Endometrium (tissue), 2 donors: ENCODE measurements around the gene SLC25A45.
"Not testable (repeated sequence)": the region's sequence is repeated elsewhere in the genome, so short reads cannot be mapped to it uniquely, and the experiment has no call there.

Experiments
- FAIRE-seq: peaks from 2 replicates; lab custom pipeline; 2012; peaks lifted over from hg19 to GRCh38; lab: Jason Lieb, UNC
- donor health status: control.
- donor health status: control.

SLC25A45 gene

GRCh38 chr11:65421794-65422632 lies 39.6 kb upstream of the SLC25A45 start:
- no peak for FAIRE-seq

DNA sequence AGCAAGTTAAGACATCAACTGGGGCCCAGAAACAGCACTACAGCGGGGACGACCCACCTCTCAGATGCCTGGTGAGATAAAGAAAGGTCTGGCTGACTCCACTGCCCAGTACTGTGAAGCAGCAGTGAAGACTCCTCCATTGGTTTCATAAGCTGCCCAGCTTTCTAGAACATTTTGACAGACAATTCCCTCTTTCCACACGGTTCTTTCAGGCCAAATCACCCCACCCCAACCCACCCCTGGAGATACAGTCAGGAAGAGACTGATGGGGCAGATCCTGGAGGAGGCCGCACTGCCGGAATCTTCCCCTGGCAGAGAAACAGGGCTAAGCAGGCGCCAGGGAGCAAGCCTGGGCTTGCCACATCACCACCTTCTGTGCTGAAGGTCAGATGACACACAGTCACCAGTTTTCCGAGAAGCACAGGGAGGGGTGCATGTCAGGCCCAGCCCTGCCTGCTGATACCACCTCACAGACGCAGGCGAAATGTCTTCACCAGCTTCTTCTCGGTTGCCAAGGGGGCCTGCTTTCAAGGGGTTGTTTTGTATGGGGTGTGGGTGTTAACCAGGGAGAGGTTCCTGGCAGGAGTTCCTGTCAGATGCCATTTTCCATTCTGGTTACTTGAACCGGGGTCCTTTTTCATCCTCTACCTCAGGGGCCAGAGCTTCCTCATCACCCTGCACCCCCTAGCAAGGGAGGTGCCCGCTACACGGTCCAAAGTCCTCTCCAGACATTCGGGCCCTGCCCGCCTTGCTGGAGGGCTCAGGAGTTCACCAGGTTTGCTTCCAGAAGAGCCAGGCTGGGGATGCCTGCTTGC lies 38.7 kb upstream of the SLC25A45 start:
- no peak for FAIRE-seq

DNA sequence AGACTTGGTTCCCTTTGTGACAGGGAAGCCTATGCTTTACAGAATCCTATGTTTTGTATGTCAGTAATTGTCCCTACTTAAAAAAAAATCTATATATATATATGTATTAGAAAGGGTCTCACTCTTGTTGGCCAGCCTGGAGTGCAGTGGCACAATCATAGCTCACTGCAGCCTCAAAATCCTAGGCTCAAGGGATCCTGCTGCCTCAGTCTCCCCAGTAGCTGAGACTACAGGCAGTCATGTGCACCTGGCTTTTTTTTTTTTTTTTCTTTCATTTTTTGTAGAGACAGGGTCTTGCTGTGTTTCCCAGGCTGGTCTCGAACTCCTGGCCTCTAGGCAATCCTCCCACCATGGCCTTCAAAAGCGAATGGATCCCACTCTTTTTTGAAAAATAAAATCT lies 38.1 kb upstream of the SLC25A45 start:
- no peak for FAIRE-seq

DNA sequence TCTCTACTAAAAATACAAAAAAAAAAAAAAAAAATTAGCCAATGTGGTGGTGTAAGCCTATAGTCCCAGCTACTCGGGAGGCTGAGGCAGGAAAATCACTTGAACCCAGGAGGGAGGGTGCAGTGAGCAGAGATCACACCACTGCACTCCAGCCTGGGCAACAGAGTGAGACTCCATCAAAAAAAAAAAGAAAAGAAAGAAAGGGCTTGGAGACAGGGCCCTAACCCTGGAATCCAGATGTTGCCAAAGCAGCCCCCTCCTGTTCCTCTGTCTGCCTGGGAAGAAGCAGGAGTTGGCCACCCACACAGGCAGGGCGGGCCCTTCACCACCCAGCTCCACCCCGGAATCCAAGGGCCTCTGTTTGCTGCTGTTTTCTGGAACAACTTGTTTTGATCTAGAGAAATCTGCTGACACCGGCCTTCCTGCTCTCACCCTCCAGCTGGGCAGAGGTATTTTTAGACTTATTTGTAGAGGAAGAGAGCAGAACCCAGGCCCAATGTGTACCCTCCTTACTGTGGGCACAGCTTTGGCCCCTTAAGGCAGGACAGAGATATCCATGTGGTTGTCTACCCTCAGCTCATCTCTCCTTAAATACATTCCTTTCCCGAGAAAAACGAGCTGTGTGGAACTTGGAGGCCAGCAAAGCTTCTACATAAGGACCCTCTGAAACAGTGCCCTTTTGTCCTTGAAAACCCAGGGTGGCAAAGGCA lies 37.5 kb upstream of the SLC25A45 start:
- peak; percentile 45 for FAIRE-seq

GRCh38 chr11:65419460-65419771 lies 37.0 kb upstream of the SLC25A45 start:
- FAIRE-seq, result no peak

DNA sequence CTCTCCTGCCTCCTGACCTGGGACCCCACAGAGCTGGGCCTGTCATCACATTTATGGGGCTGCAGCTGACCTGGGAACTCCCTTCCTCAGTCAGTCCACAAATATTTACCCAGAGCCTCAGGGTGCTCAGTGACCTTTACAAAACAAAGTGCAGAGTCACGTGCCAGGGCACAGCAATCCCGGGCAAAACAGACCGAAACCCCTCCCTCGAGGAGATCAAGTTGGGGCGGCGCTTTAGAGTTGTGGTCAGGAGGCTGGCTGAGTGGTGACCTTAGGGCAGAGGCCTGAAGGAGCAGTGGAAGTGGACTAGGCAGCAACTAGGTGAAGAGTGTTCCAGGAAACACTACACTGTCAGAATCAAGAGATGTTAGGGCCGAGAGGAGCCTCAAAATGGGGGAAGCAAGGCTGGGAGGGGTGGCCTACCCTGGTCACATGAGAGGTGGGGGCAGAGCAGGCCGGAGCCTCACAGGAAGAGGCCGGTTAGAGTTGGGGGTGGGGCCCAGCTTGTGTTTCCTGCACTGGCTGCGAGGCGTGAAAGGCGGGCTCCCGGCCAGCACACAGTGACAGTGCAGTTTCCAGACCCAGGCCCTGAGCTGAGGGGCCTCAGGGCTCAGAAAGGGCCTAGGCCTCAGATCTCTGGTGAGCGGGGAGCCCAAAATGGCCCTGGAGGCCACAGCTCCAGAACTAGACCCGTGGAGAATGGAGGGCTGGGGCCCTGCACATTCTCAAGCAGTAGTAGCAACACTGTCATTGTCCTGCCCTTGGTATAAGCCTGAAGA lies 36.4 kb upstream of the SLC25A45 start:
- peak; percentile 43 for FAIRE-seq

DNA sequence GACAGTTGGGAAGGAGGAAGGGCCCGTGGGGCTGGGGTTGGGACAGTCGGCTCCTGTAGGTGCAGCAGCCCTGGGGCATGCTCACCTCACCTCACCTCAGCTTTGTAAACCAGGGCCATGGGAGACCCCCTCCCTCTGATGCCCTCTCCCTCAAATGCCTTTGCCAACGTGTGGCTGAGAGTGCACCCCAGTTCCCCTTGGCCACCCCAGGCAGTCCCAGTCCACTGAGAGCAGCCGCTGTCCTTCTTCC lies 35.9 kb upstream of the SLC25A45 start:
- FAIRE-seq, result no peak

DNA sequence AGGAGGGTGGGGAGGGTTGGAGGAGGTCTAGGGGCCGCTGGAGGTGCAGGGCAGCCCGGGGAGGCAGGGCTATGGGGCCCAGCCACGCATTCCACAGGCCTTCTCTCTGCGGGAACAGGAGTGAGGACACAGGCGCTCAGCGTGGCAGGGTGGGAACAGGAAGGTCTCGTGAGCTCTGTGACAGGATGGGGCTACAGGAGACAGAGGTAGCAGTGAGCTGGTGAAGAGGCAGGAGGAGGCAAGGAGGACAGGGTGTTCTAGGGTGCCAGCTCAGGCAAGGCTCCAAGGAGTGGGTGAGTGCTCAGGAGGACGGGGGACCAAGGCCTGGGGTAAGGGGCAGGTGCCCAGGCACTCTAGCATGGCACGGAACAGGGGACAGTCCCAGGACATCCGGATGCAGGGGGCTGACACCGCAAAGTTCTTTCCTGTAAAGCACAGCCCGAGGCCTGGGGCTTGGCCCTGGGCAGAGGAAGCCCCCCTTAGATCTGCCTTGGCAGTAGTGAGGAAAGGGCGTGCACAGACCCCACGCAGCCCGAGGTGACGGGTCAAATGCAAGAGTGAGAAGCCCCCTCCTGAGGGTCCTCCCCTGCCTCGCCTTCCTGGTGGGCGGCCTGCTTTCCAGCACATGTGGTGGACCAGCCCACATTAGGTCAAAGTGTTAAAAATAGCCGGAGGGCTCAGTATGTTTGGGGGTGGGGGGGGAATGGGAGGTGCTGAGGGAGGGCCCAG lies 35.4 kb upstream of the SLC25A45 start:
- FAIRE-seq, result no peak

GRCh38 chr11:65416841-65417701 lies 34.6 kb upstream of the SLC25A45 start:
- no peak for FAIRE-seq

DNA sequence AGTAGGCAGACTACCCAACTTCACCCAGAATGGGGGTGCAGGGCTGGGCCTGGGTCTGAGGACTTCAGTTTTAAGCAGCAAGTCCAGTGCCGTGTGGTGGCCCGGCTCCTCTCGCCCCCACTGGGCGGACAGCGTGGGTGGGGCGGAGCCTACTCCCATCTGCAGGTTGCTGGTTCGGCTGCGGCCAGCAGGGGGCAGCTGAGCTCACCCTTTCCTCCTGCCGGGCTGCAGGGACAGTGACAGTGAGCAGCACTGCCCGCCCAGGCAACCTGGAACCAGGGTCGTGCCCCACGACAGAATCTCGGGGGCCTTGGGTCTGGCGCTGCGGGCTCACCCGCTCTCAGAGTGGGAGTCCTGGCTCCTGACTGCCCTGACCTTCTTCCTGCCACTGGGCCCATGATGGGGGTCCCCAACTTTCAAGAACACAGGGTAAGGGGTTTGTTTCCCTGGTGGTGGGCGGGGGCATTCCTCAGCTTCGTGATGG lies 33.9 kb upstream of the SLC25A45 start:
- no peak for FAIRE-seq

DNA sequence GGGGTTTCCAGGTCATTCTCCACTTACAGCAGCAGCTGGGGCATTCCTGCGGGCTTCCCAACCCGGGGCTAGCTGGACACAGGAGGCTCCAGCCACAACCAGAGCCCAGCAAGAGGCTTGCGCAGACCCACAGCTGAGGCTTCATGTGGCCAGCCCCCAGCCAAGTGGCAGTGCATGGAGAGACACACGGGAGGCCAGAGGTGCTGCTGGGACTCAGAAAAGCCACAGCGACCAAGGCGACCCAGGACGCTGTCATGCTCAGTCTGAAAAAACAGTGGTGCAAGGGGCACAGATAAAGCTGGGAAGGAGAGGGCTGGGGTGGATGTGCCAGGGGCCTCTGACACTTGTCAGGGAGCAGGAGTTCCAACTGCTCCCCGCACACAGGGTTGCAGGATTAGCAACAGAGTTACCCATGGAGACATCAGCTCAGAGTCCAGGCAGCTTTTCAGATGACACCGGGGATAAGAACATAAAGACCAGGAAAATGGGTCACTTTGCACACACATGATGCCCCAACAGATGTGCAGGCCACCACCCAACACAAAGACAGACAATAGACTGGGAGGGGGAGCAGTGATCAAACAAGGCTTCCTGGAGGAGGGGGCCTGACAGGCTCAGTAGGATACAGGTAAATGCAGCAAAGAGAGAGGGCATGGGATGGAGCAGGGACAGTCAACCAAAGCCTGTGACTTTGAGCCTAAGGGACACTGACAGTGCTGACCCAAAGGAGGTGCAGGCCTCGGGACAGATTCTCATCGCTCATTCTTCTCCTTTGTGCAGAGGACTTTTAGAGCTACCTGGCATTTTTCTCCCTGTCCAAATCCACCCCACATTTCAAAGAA lies 33.3 kb upstream of the SLC25A45 start:
- no peak for FAIRE-seq

GRCh38 chr11:65414776-65415498 lies 32.5 kb upstream of the SLC25A45 start:
- FAIRE-seq, result no peak

DNA sequence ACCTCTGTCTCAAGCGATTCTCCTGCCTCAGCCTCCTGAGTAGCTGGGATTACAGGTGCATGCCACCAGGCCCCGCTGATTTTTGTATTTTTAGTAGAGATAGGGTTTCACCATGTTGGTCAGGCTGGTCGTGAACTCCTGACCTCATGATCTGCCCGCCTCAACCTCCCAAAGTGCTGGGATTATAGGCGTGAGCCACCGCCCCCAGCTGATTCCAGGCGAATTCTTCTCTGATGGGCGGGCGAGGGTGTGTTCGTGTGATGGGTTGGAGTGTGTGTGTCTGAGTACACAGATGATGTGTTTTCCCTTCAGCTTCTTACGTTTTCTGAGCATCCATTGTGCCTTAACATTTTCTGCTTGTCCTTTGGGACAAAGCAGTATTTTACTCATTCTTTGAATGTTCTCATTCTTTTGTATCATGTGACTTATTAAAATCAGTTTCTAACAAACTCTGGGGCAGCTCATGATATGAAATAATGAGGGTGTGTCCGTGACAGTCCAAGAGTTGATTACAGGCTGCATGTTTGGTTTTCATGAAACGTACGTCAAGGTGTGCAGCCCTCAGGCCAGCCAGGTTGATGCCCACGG lies 30.7 kb upstream of the SLC25A45 start:
- not testable (repeated sequence) for FAIRE-seq

DNA sequence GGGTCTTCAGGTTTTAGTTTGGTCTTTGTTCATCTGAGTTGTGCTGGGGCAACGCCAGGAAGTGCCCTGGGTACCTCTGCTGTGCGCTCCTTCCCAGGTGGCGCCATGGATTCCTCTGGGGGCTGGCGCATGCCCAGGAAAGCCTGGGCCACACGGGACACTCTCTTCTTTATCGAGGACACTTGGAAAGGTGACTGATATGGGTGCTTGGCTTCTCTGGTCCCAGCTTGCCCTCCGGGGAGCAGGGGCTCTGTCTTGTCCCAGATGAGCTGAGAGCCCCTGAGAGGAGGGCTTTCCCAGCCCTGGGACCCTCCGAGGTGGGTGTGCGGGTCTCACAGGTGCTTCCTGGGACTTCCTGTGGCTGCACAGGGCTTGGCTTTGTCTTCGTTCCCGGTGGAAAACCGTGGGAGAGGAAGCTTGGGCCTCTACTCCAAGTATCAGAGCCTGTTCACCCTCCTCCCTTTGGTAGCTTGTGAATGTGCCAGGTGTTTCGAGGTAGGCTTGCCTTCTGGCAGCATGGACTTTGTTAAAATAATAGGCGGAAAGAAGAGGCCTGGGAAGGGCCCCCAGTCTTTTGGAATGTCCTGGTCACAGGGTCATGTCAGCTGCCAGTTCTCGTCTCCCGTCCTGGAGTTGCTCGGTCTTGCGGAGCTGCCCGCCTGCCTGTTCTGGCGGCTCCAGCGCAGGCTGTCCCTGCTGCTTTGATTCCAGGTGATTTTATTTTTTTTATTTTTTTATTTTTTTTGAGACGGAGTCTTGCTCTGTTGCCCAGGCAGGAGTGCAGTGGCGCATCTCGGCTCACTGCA lies 30.0 kb upstream of the SLC25A45 start:
- no peak for FAIRE-seq

DNA sequence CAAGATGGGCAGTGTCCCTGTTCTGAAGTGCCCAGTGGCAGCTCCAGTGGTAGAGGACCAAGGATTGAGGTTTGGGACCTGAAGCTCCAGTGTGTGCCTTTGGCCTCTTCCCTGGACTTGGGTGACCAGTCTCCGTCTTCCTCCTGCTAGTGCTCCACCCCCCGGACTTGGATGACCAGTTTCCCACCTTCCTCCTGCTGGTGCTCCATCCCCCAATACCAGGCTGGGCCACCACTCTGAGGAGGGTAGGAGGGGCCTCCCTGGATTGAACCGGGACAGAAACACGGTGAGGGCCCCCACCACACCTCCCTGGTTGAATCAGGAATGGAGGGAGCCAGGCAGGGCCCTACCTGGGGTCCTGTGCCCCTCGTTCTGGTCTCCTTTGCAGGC lies 29.2 kb upstream of the SLC25A45 start:
- no peak for FAIRE-seq

DNA sequence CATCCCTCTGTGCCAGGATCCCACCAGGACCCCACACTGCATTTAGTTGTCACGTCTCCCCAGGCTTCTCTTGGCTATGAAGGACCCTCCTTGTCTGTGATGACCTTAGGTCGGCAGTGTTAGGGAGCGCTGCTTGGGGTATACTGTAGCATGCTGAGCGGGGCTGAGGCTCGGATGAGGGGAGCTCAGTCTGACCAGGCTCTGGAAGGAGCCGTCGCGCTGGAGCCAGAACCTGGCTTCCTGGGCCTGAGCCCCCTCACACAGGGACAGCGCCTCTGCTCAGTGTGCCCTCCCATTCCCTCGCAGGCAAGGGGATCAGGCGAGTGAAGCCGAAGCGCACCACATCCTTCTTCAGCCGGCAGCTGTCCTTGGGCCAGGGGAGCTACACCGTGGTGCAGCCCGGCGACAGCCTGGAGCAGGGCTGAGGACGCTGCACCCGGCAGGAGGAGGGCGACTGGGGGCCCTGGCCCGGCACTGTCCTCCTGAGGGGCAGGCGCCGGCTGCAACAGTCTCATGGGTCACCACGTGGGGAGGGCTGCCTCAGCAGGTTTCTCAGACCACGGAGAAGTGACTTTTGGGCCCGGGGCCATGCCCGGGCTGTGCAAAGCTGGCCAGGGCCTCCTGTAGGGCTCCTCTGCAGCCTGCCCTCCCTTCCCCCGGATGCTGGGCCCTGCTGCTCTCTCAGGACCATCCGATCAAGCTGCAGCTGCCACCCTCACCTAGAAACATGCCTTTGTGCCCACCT lies 28.7 kb upstream of the SLC25A45 start:
- no peak for FAIRE-seq
